KOPT-K1 (cell line): ENCODE results near the gene ADGRD1.

ENCODE experiments used
- H3K27ac ChIP-seq: fragments of 200-600 bp; sonication (generic); 2 replicates; pipeline ENCODE4 v1.5.1; 2016; ENCODE audit warnings: antibody characterized with exemption, mild to moderate bottlenecking, low read depth, low read length; ENCODE audit not compliant: poor library complexity, severe bottlenecking
- H3K36me3 ChIP-seq: fragments of 200-600 bp; sonication (generic); 2 replicates; pipeline ENCODE4 v1.5.1; 2017; ENCODE audit warnings: antibody characterized with exemption, mild to moderate bottlenecking, low read length, moderate library complexity; ENCODE audit not compliant: insufficient read depth
- H3K9me3 ChIP-seq: fragments of 200-600 bp; sonication (generic); 2 replicates; pipeline ENCODE4 v1.5.1; 2017; ENCODE audit warnings: antibody characterized with exemption, low read length, mild to moderate bottlenecking; ENCODE audit not compliant: insufficient read depth, poor library complexity, severe bottlenecking

ADGRD1 gene

DNA sequence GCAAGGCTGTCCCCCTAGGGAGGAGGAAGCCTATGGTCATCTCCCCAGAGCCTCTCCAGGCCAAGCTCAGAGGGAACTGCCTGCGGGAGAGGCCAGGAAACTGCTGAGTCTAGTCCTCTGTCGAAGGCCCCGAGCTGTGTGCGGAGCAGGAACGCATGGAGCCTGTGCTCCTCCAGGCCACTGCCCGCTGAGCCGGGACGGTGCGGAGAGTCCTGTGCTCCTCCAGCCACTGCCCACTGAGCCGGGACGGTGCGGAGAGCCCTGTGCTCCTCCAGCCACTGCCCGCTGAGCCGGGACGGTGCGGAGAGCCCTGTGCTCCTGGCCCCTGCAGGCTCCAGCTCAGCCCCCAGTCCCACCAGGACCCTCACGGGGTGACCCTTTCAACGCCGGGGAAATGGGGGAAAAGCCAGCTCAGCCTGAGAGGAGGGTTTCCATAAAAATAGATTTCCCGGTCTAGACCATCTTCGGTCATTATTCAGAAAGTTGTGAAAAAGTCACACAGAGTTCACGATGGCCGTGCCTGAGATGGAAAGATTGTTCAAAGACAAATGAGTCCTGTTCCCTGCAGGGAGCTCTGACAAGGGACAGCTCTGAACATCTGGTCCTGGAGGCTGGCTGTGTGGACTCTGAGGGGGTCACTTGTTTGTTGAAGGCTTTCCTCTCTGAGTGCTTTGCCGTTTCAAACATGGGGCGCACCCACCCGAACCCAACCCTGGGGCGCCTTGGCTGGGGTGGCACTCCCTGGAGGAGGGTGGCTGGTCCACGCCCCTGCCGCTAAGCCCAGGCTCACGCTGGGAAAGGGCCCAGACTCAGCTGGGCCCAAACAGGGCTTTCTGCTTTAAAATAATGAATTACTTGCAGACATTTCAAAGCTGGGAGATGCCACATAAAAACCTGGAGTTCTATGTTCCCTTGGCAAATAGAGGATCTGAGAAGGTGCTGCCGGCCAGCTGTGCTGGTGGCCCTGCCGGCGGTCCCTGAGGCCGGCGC lies 85.5 kb downstream of the ADGRD1 start:
- Histone ChIP-seq H3K27ac (no peak overlapping the region), H3K9me3 (no peaks in the 10 kb centered on the region), H3K36me3 (no peaks in the 10 kb centered on the region)

DNA sequence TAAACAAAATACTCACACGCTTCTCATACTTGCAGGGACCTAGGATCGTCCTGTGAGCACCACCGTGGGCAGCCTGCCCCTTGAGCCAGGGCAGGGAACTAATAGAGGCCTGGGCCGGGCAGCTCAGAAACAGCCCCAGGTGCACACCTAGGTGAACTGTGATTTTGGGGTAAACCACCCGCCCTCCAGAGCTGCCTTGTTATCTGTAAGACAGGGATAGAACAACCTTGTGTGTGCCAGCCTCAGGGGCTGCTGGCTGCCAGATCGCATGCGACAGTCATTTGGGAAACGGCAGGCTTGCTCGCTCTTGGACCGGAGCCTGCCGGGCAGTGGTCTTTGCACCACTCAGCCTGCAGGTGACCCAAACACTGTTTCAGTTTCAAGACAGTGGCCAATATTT lies 86.8 kb downstream of the ADGRD1 start:
- no peak overlapping the region for H3K27ac ChIP-seq
- H3K36me3 ChIP-seq: no peaks in the 10 kb centered on the region
- H3K9me3 ChIP-seq: no peaks in the 10 kb centered on the region

GRCh38 chr12:131041216-131041967 lies 87.7 kb downstream of the ADGRD1 start:
- Histone ChIP-seq H3K9me3 (no peaks in the 10 kb centered on the region), H3K36me3 (no peaks in the 10 kb centered on the region), H3K27ac (no peak overlapping the region)

GRCh38 chr12:131041968-131042833 lies 88.5 kb downstream of the ADGRD1 start:
- Histone ChIP-seq H3K9me3 (no peaks in the 10 kb centered on the region), H3K27ac (no peak overlapping the region), H3K36me3 (no peaks in the 10 kb centered on the region)

DNA sequence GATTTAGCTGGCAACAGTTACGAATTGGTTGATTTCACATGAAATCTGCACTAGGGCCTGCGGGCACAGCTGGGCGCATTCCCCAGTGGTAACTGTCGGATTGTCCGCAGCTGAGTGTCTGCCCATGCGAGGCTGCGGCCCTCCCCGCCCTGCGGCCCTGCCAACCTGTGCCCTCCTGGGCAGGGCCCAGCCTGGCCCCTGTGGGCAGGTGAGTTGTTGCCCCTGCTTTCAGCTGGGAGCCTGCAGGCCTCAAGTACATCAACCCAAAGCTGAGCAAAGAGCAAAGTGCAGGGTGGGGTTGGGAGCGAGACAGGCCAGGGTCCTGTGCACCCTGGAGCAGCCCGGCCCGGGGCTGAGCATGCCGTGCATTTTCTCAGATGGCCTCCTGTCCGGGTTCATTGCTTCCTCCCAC lies 89.1 kb downstream of the ADGRD1 start:
- H3K9me3 ChIP-seq: no peaks in the 10 kb centered on the region

GRCh38 chr12:131043401-131043871 lies 89.7 kb downstream of the ADGRD1 start:
- Histone ChIP-seq H3K36me3 (no peaks in the 10 kb centered on the region), H3K9me3 (no peaks in the 10 kb centered on the region), H3K27ac (no peak overlapping the region)

More for the DNA sequence above, 89.1 kb downstream of the ADGRD1 start:
- Histone ChIP-seq H3K27ac (no peak overlapping the region), H3K36me3 (no peaks in the 10 kb centered on the region)

DNA sequence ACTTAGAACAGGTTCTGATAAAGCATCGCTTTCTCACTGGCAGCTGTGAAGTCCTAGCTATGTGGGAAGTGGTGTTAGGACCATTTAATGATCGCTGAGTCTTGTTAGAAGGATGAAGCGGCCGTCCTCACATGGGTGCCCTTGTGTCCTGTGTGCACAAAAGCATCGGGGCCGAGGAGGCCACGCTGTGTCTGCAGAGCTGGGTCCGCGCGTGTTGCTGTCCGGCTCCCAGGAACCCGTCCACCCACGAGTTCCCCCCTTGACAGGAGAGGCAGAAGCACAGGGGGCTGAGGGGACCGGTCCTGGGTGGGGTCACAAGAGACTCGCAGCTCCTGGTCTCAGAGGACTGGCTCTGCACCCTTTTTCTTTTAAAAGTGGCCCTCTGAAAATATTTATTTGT lies 90.4 kb downstream of the ADGRD1 start:
- Histone ChIP-seq H3K36me3 (no peaks in the 10 kb centered on the region), H3K27ac (no peak overlapping the region), H3K9me3 (no peaks in the 10 kb centered on the region)

- H3K27ac ChIP-seq: no peak overlapping the region
- no peaks in the 10 kb centered on the region for H3K9me3 ChIP-seq
Observed at GRCh38 chr12:131044760-131045381, 91.2 kb downstream of the ADGRD1 start.

DNA sequence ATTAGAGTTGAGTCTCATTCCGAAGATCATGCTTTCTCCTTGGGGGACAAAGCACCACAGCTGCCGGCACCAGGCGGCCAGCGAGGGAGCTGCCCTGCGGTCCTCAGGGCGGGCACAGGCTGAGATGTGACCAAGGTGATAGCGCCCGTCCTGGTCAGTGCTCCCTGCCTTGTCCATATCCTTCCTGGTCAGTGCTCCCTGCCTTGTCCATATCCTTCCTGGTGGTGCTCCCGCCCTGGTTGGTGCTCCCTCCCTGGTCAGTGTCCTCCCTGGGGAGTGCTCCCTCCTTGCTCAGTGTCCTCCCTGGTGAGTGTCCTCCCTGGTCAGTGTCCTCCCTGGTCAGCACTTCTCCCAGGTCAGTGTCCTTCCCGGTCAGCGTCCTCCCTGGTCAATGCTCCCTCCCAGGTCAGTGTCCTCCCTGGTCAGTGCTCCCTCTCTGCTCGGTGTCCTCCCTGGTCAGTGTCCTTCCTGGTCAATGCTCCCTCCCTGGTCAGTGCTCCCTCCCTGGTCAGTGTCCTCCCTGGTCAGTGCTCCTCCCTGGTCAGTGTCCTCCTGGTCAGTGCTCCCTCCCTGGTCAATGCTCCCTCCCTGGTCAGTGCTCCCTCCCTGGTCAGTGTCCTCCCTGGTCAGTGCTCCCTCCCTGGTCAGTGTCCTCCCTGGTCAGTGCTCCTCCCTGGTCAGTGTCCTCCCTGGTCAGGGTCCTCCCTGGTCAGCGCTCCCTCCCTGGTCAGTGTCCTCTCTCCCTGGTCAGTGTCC lies 92.2 kb downstream of the ADGRD1 start:
- no peaks in the 10 kb centered on the region for H3K9me3 ChIP-seq
- no peaks in the 10 kb centered on the region for H3K36me3 ChIP-seq
- no peak overlapping the region for H3K27ac ChIP-seq

More at GRCh38 chr12:131044760-131045381, 91.2 kb downstream of the ADGRD1 start:
- H3K36me3 ChIP-seq: no peaks in the 10 kb centered on the region

DNA sequence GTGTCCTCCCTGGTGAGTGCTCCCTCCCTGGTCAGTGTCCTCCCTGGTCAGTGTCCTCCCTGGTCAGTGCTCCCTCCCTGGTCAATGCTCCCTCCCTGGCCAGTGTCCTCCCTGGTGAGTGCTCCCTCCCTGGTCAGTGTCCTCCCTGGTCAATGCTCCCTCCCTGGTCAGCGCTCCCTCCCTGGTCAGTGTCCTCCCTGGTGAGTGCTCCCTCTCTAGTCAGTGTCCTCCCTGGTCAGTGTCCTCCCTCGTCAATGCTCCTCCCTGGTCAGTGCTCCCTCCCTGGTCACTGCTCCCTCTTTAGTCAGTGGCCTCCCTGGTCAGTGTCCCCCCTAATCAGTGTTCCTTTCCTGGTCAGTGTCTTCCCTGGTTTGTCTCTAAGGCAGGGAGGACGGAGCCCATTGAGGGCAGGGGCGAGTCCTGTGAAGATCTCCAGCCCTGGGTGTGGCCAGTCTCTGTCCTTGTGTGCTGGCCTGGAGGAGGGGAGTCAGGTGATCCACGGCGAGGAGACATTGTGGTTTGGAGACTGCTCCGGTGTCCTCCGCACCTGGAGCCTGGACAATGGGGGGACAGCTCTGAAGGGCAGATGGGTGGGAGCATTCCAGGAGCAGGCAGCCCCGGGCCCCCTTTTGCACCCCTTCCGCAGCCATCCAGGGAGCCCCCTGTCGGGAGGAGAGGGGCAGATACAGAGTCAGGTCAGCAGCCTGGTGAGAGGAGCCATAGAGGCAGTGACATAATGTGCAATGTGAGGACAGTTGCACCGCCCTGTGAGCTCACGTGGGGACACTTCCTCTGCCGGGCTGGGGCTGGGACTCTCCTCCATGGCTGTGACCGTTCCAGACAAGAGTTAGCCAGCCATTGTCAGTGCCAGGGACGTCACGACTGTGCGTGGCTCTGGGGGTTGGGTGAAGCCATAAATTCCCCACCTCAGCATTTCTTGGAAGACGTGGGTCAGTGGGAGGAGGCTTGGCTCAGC lies 93.4 kb downstream of the ADGRD1 start:
- no peaks in the 10 kb centered on the region for H3K36me3 ChIP-seq
- no peak overlapping the region for H3K27ac ChIP-seq
- H3K9me3 ChIP-seq: no peaks in the 10 kb centered on the region

GRCh38 chr12:131047789-131048610 lies 94.3 kb downstream of the ADGRD1 start:
- Histone ChIP-seq H3K36me3 (no peaks in the 10 kb centered on the region), H3K9me3 (no peaks in the 10 kb centered on the region), H3K27ac (no peak overlapping the region)

DNA sequence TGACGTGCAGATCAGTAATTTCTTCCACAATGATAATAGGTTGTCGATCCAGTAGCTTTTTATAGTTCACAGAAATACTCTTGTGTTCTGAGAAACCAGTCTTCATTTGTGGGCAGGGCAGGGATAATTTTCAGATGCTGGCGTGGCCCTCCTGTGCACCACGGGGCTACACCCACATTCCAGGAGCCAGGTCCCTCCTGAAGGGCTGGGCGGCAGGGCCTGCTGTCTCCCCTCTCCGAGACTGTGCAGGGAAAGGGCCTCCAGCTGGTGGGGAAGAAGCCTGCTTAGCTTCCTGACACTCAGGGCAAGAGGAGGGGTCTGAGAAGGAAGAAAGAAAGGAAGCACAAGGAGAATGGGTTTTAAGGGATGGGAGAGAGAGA lies 94.9 kb downstream of the ADGRD1 start:
- Histone ChIP-seq H3K9me3 (no peaks in the 10 kb centered on the region), H3K36me3 (no peaks in the 10 kb centered on the region), H3K27ac (no peak overlapping the region)
